SK-N-MC (cell line): Measurements from ENCODE around the gene JPH4.

Experiments used
- EZH2 ChIP-seq: fragments of 200-600 bp; sonication (generic); IDR thresholded peaks from one replicate; pipeline ENCODE4 v1.6.1; 2017; ENCODE audit warnings: antibody characterized with exemption
- POLR2AphosphoS5 ChIP-seq: IDR thresholded peaks from 2 replicates; pipeline ENCODE4 v1.6.1; 2012; ENCODE audit warnings: mild to moderate bottlenecking, low read depth, low read length, borderline replicate concordance

- TF ChIP-seq EZH2 (no peak), POLR2AphosphoS5 (no peak)
Measured at GRCh38 chr14:23559926-23560520, 18.6 kb downstream of the JPH4 start.
